Tibial artery (tissue), 4 donors: ENCODE data around the gene GLIS1.
A peak's percentile ranks its signal among the peaks of the same experiment; 100 is the strongest.

Source experiments
- DNase-seq, 2 donors: peaks; one replicate each; pipeline ENCODE4 v3.0.0-alpha.2; 2019
- H3K27ac ChIP-seq, 2 donors: fragments of 200-600 bp; sonication (generic) in 1 of 2; 1 replicate in 1 of 2; 2 replicates in 1 of 2; pipeline ENCODE4 v1.5.1; 2018 to 2019; ENCODE audit warnings: mild to moderate bottlenecking in 1 of 2
- H3K27me3 ChIP-seq, 2 donors: fragments of 200-600 bp; sonication (generic) in 1 of 2; one replicate each; pipeline versions ENCODE4 v1.5.1 to v1.6.0; 2016 to 2019
- H3K36me3 ChIP-seq, 3 donors: fragments of 200-600 bp; sonication (generic) in 2 of 3; one replicate each; pipeline ENCODE4 v1.5.1; 2016 to 2019; ENCODE audit warnings: mild to moderate bottlenecking in 2 of 3
- H3K4me1 ChIP-seq, 4 donors: fragments of 200-600 bp; sonication (generic) in 2 of 4; 1 replicate in 3 of 4; 2 replicates in 1 of 4; pipeline ENCODE4 v1.5.1; 2016 to 2019
- H3K4me3 ChIP-seq, 2 donors: fragments of 200-600 bp; sonication (generic) in 1 of 2; 1 replicate in 1 of 2; 2 replicates in 1 of 2; pipeline ENCODE4 v1.5.1; 2018 to 2019; ENCODE audit warnings: mild to moderate bottlenecking in 2 of 2
- H3K9me3 ChIP-seq, 3 donors: fragments of 200-600 bp; sonication (generic) in 1 of 3; one replicate each; pipeline ENCODE4 v1.5.1; 2016 to 2019
- intact Hi-C: fragments of 100-400 bp; cut with DNase I; formaldehyde crosslinking; loops from one replicate; pipeline ENCODE4 v1.15.0; 2023; ENCODE audit warnings: low total_unique reads
- TF ChIP-seq, protein P1 (sequence below), 2 experiments: fragments of 200-600 bp in 1 of 2; fragments of 450-650 bp in 1 of 2; IDR thresholded peaks; one replicate each; pipeline ENCODE4 v1.5.1; 2017 to 2019; ENCODE audit warnings: antibody characterized with exemption in 2 of 2, mild to moderate bottlenecking in 1 of 2, moderate library complexity in 1 of 2

Gene GLIS1

GRCh38 chr1:53554592-53555305 is 184.2 kb downstream of the GLIS1 start:
- H3K4me3 ChIP-seq, result no peak overlapping the region
- H3K36me3 ChIP-seq, result no peaks in the 10 kb centered on the region
- DNase-seq, result peak; percentile 15 to 43
- no peak overlapping the region for H3K27ac ChIP-seq
- intact Hi-C loops, result no loop called here
- H3K27me3 ChIP-seq, result no peaks in the 10 kb centered on the region
- TF ChIP-seq, protein P1, sequence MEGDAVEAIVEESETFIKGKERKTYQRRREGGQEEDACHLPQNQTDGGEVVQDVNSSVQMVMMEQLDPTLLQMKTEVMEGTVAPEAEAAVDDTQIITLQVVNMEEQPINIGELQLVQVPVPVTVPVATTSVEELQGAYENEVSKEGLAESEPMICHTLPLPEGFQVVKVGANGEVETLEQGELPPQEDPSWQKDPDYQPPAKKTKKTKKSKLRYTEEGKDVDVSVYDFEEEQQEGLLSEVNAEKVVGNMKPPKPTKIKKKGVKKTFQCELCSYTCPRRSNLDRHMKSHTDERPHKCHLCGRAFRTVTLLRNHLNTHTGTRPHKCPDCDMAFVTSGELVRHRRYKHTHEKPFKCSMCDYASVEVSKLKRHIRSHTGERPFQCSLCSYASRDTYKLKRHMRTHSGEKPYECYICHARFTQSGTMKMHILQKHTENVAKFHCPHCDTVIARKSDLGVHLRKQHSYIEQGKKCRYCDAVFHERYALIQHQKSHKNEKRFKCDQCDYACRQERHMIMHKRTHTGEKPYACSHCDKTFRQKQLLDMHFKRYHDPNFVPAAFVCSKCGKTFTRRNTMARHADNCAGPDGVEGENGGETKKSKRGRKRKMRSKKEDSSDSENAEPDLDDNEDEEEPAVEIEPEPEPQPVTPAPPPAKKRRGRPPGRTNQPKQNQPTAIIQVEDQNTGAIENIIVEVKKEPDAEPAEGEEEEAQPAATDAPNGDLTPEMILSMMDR (IDR thresholded peaks at IDR 0.05), result no peak
- H3K9me3 ChIP-seq, result no peaks in the 10 kb centered on the region
- H3K4me1 ChIP-seq, result no peaks in the 10 kb centered on the region

- intact Hi-C loops, result no loop called here
- Histone ChIP-seq H3K27ac (no peak overlapping the region), H3K36me3 (no peaks in the 10 kb centered on the region), H3K9me3 (no peaks in the 10 kb centered on the region), H3K4me3 (no peak overlapping the region), H3K4me1 (no peaks in the 10 kb centered on the region), H3K27me3 (no peaks in the 10 kb centered on the region)
- TF ChIP-seq, protein P1 (IDR thresholded peaks at IDR 0.05), result no peak
- DNase-seq, result peak in 1 of 2 donors; percentile 13
Observed at GRCh38 chr1:53553734-53554509, 185.0 kb downstream of the GLIS1 start.

GRCh38 chr1:53552981-53553733 is 185.8 kb downstream of the GLIS1 start:
- no peak overlapping the region for H3K4me3 ChIP-seq
- H3K27ac ChIP-seq, result no peak overlapping the region
- peak in 1 of 2 donors; percentile 32 for DNase-seq
- no peaks in the 10 kb centered on the region for H3K4me1 ChIP-seq
- H3K27me3 ChIP-seq, result no peaks in the 10 kb centered on the region
- no peaks in the 10 kb centered on the region for H3K9me3 ChIP-seq
- TF ChIP-seq, protein P1 (IDR thresholded peaks at IDR 0.05), result no peak
- intact Hi-C loops, result no loop called here
- no peaks in the 10 kb centered on the region for H3K36me3 ChIP-seq

DNA sequence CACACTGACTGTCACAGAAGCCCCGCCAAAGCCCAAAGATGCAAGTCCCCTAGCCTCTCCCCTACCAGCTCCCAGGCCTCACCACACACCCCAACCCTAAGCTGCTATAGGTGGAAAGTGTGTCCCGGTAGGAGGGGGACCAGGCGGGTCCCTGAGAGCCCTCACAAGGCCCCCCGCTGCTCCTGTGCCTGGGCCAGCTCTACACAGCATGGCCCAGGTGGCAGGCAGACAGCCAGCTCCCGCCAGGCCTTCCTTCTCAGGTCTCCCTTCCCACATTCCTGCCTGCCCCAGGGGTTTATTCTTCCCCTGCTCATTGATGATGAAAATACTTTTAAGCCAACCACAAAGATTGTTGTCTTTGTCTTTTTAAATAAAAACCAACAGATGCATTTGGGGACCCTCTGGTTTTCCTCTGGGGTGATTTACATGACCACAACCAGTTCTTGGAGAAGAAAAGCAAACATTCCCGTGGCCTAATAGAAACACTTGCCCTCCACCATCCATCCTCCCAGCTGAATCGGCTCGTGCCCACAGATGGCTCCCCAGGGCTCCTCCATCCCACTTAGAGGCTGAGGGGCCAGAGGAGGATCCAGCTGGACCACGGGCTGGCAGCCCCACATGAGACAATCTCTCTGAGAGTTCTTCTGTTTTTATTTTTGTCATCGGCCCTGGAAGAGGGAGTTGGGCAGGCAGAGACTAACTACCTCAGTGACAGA is 186.7 kb downstream of the GLIS1 start:
- no peaks in the 10 kb centered on the region for H3K4me1 ChIP-seq
- no peaks in the 10 kb centered on the region for H3K36me3 ChIP-seq
- no peak overlapping the region for H3K27ac ChIP-seq
- H3K4me3 ChIP-seq, result no peak overlapping the region
- intact Hi-C loops, result no loop called here
- TF ChIP-seq, protein P1 (IDR thresholded peaks at IDR 0.05), result no peak
- no peaks in the 10 kb centered on the region for H3K27me3 ChIP-seq
- no peaks in the 10 kb centered on the region for H3K9me3 ChIP-seq
- DNase-seq, result peak; percentile 14 to 47

DNA sequence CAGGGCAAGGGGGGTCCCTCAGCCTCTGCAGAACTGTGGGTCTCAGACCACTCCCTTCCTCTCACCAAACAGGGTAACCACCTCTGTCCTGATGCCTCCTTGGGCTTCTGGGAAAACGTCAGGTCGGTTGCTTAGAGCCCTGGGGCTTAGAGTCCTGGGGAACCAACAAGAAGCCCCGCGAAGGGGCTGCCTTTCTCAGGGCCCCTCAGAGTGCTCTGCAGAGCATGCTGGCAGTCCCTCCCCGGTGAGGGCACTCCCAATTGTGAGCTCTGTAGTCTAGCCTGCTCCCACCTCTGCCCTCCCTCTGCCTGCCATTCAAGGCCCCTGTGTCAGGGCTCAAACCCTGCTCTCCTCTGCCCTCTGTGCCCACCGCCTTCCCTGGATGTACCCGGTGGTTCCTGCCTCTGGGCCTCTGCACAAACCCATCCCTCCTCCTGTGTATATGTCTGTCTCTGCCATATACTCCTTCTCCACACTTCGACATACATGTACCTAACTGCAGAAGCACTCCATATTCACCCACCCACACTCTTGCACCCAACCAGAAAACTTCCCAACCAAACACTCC is 187.5 kb downstream of the GLIS1 start:
- Histone ChIP-seq H3K9me3 (no peaks in the 10 kb centered on the region), H3K27ac (no peak overlapping the region), H3K4me3 (no peak overlapping the region), H3K27me3 (peaks cover 0 to 6% of the 10 kb centered on the region in 2 donors), H3K4me1 (no peaks in the 10 kb centered on the region), H3K36me3 (no peaks in the 10 kb centered on the region)
- intact Hi-C loops, result no loop called here
- TF ChIP-seq, protein P1 (IDR thresholded peaks at IDR 0.05), result no peak
- DNase-seq, result peak; percentile 13 to 50
